Measurements from ENCODE around the gene TSHZ2.
"Not testable (repeated sequence)": the region's sequence is repeated elsewhere in the genome, so short reads cannot be mapped to it uniquely, and the experiment has no call there.

Gene TSHZ2

GRCh38 chr20:52996658-52997057 is 24.5 kb downstream of the TSHZ2 start:
- DNase-seq = no peak

GRCh38 chr20:52998268-52998667 is 26.1 kb downstream of the TSHZ2 start:
- no peak for DNase-seq

DNA sequence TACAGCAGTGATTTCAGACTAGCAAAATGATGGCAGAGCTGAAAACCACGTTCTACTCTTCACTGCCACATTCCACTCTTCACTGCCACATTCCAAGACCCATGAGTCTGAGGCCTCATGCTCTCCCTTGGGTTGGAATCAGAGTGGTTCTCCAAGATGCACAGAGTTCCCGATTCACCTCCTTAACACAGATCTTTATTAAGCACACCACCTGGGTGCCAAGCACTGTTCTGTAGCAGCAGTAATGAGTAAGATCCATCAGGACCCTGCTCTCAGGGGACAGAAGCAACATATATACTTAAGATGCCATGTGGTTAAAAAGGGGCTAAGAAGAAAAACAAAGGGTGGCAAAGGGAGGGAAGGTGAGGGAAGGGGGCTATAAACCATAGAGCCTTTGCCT is 26.9 kb downstream of the TSHZ2 start:
- DNase-seq = no peak

DNA sequence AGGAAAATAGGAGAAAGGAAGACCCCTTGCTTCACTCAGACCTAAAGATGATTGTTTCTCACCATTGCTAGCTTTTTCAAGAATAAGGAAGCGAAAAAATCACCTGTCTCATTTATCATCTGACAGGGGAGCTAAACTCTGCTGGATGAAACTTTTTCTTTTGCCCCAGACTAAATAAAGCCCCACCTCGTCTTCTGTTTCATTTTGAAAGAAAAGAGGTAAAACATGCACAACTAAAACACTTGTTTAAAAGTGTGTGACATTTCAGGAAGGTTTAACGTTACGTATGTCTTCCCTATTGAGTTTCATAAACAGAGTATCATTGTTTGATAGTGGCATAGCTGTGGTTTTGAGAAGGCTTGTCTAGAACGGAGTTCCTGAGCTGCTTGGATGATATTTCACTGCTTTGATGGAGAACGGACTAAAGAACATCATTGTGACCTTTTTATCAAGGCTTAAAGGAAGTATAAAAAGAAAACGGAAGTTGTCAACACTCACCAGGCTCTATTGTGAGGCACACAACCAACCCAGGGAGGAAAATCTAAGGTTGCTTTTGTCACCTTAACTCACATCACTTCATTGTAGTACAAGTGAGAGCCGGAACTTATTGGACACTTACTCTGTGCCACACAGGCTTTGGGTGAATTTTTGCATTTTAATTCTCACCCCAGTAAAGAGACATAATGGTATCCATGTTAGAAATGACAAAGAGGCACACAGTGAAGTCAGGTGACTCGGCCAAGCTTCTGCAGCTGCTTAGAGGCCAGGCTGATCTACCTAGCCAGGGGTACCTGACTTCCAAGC is 29.5 kb downstream of the TSHZ2 start:
- no peak for DNase-seq

GRCh38 chr20:53002786-53003185 is 30.6 kb downstream of the TSHZ2 start:
- DNase-seq = no peak

- no peak for DNase-seq
Measured at GRCh38 chr20:53003420-53004154, 31.4 kb downstream of the TSHZ2 start.

DNA sequence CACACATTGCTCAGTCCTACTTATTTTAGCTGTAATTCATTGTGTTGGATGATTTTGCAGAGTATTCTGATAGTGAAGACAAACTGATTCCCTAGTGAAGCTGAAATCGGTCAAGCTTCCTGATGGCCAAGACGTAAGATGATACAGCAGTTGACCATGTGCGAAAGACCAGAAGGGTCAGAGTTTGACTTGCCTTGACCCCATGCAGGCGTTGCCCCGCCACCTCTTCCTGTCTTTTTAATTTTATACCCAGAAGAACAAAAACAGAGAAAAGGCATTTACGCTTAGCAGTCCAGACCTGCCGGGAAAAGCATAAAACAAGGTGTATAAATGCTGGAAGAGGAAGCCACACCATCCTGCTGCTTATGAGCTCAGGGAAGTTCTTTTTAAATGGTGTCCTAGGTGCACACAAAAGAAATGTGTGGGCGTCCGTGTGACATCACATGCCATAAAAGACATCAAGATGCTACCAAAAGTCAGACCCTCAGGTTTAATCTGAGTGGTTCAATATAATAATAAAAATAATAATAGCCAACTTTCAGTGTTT is 32.2 kb downstream of the TSHZ2 start:
- DNase-seq = no peak

DNA sequence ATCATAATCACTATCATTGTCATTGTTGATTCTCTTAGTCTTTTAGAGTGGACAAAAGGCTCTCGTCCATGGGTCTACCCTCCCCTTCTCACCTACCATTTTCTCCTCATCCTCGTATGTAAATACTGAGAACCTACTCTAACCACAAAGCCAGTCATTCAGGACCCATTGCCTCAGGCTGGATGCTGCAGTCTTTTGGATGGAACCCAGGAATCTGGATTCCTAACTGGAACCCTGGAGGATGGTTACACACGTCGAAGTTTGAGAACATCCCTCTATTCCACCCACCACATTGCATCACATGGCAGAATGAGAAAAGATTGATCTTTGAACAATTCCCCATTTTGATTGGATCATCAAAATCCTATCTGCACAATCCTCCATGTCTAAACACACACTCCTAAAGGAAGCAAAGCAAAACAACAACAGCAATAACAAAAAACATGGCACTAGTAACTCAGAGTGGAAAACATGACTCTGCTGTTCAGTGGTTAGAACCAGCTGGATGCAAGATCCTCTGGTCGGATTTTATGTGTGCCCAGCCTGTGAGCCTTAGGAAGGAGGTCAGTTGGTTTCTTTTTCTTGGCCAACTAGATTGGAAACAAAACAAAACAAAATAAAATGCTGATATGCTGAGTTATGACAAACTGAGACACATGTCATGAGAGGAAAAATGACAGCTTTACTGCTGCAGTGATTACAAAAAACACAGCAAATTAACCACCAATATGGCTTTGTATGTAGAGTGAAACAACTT is 38.0 kb downstream of the TSHZ2 start:
- no peak for DNase-seq

DNA sequence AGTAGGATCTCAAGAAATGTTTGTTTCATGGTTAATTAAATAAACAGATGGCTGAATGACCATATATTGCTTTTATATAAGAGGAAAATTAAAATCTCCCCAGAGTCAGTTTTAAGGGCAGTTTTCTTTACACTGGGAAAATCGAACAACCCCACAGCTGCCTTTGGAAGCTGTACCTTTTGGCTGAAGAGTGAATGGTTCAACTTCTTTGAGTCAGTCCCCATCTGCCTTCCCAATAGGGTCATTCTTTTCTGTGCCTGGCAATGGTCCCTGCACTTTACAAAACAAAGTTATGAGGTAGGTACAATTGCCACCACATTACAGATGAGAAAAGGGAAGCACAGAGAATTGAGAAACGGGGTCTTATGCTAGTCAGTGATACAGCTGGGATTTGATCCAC is 39.5 kb downstream of the TSHZ2 start:
- no peak for DNase-seq

DNA sequence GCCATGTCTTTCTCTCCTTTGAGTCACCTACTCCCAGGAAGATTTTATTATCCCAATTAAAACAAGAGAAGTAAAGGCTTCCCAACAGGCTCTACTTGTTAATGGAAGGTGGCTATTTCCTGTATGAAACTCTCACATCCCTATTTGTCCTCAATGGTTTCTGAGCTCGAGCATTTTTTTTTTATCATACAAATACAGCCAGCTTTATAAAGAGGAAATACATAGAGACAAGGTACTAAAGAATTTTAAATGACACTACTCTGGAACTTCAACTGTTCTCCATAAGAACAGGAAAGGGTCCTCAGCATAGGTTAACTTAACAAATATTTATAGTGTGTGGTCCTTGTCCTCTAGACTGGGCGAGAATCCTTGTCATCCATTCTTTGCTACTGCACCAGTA is 41.0 kb downstream of the TSHZ2 start:
- no peak for DNase-seq

- no peak for DNase-seq
Measured at GRCh38 chr20:53013847-53014246, 41.7 kb downstream of the TSHZ2 start.

DNA sequence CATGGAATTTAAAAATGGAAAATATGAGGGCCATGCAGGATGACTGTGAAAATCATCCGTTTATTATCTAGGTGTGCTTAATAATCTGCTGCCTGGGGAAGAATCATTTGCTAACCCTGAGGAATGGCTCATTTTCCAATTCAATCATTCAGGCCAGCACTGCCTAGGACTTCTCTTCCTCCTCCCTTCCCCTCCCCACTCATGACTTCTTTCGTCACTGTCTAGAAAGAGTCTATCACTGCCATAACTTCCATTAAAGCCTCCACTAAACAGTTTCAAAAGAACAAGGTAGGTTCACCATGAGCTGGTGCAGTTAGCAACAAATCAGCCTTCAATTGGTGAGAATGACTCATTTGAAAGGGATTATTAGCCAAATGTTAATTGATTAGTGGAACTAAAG is 43.9 kb downstream of the TSHZ2 start:
- DNase-seq = no peak

GRCh38 chr20:53016534-53017042 is 44.4 kb downstream of the TSHZ2 start:
- DNase-seq = no peak

GRCh38 chr20:53017206-53017605 is 45.0 kb downstream of the TSHZ2 start:
- DNase-seq = no peak

DNA sequence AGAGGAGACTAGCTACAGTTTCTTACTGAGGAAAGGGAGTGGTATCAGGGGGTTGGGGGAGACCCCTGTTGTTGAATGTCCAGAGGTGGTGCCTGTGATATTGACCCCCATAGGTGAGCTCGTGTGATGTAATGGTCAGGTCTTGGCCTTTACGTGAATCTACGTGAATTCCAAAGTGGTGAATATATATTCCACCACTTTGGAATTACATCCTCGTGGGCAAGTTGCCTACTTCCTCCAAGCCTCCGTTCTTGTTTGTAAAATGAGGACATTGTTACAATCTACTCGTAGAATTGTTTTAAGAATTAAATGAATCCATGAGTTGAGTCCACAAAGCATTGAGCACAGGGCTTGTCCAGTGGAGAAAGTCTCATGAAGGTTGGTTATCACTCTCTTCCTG is 47.3 kb downstream of the TSHZ2 start:
- no peak for DNase-seq

GRCh38 chr20:53020376-53020775 is 48.2 kb downstream of the TSHZ2 start:
- DNase-seq = no peak

DNA sequence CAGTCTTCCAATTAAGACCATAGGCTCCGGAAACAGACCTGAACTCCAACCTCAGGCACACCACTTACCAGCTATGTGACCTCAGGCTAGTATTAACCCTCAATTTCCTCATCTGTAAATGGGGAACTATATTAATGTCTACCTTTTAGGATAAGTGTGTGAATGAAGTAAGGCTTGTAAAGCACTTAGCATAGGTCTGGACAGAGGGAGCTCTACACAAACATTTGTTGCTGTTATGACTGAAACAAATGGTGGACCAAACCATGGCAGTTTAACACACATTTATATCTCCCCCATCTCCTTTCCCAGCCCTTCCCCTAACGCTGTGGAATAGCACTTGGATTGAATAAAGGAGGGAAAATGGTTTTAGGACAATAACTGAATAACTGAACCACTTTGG is 48.7 kb downstream of the TSHZ2 start:
- no peak for DNase-seq

- no peak for DNase-seq
Measured at GRCh38 chr20:53021934-53022333, 49.8 kb downstream of the TSHZ2 start.

DNA sequence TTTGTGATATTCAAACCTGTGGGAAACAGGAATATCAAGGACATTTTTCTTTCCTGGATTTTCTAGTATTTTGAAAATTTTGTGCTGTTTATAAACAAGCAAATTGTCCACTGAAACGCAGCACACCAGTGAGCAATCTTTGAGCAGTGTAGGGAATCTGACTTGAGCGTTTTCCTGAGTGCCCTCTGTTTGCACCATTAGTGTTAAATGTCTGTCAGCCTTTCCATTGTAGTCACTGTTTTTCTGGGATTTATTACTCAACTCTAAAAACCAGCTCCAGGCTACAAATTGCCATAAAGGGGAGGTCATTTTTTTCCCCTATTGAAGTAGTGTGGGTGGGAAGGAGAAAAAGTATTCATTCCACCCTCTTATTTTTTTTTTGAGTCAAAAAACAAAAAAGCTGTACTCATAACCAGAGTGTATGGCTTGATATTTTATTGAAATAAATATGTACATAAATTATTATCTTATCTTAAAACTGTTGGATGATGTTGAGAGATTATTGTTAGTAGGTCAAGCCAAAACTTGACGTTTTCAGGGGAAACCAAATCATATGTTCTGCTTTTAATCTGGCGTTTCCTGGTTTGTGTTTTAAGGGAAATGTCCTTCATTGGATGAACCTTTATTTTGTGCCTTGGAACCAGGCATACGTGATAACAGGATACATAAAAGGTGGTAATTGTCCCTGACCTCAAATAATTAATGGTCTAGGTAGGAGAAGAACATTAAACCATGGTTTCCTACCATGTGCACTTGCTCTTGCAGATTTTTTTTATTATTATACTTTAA is 51.8 kb downstream of the TSHZ2 start:
- DNase-seq = no peak

GRCh38 chr20:53024653-53025052 is 52.5 kb downstream of the TSHZ2 start:
- not testable (repeated sequence) for DNase-seq

DNA sequence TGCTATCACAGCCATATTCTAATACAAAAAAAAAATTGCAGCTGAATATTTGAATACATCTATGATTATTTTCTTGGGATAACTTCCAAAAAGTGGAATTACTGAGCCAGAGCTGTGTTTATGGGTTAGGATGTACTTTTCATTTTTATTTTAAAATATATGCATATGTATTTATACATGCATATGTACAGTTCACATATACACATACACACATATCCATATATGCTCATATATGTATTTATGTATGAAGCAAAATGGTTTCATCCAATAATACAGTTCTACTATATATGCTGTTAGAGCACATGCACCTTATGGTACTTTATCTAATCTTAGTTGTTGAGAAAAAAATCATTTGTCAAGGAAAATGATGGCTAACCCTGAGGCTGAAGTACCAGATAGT is 54.9 kb downstream of the TSHZ2 start:
- DNase-seq = no peak

GRCh38 chr20:53028337-53029007 is 56.3 kb downstream of the TSHZ2 start:
- no peak for DNase-seq
